Heart right ventricle (tissue), 16 donors: ENCODE measurements around the gene TBXAS1. TPM values are rescaled to one million over a fixed set of nuclear protein-coding genes. Genes with fewer than 3 reads are reported as not detected.

Experiments
- ATAC-seq, 8 donors: fragments of 200-7000 bp; cut with Tn5 transposase; one replicate each; pipeline ENCODE4 v1.9.1; 2020; ENCODE audit warnings: mild to moderate bottlenecking in 8 of 8, moderate library complexity in 8 of 8, moderate number of reproducible peaks in 1 of 8
- DNase-seq, 2 donors: peaks; one replicate each; pipeline ENCODE4 v3.0.0-alpha.2; 2020
- H3K27ac ChIP-seq, 10 donors: fragments of 200-600 bp; sonication (generic) in 2 of 10; one replicate each; pipeline versions ENCODE4 v1.5.0 to v1.8.0; 2020 to 2022; ENCODE audit warnings: mild to moderate bottlenecking in 3 of 10
- H3K27me3 ChIP-seq, 7 donors: fragments of 200-600 bp; one replicate each; pipeline ENCODE4 v1.8.0; 2021 to 2022; ENCODE audit warnings: mild to moderate bottlenecking in 2 of 7
- H3K36me3 ChIP-seq, 9 donors: fragments of 200-600 bp; sonication (generic) in 1 of 9; one replicate each; pipeline versions ENCODE4 v1.5.0 to v1.8.0; 2020 to 2022; ENCODE audit warnings: mild to moderate bottlenecking in 2 of 9
- H3K4me1 ChIP-seq, 9 donors: fragments of 200-600 bp; sonication (generic) in 1 of 9; one replicate each; pipeline versions ENCODE4 v1.5.0 to v1.8.0; 2020 to 2022; ENCODE audit warnings: mild to moderate bottlenecking in 4 of 9
- H3K4me3 ChIP-seq, 10 donors: fragments of 200-600 bp; sonication (generic) in 2 of 10; one replicate each; pipeline versions ENCODE4 v1.5.0 to v1.8.0; 2020 to 2022; ENCODE audit warnings: mild to moderate bottlenecking in 7 of 10, moderate library complexity in 2 of 10
- H3K9me3 ChIP-seq, 11 donors: fragments of 200-600 bp in 10 of 11; sonication (generic) in 2 of 11; one replicate each; pipeline versions ENCODE4 v1.5.0 to v1.8.0; 2013 to 2022; ENCODE audit warnings: mild to moderate bottlenecking in 2 of 11, control low read depth in 1 of 11, moderate library complexity in 1 of 11
- WGBS, 2 donors: extraction: QIAGEN DNeasy Blood & Tissue Kit; methylation state at CpG; one replicate each; pipeline ENCODE4 v1.1.7; 2013; ENCODE audit warnings: inconsistent platforms in 1 of 2; 5-methylcytosine and 5-hydroxymethylcytosine counted together
- intact Hi-C, 10 donors: fragments of 100-400 bp; cut with DNase I; formaldehyde crosslinking; loops; one replicate each; pipeline versions ENCODE4 v1.11.1 to v1.14.2; 2022
- polyA plus RNA-seq, 2 donors: library from polyadenylated mRNA; stranded (reverse); fragments of 200-250 nt; gene quantifications; one replicate each; pipeline ENCODE4 v1.2.3, GENCODE V29; 2013
- total RNA-seq, 10 donors: library from RNA; stranded (reverse); fragmentation: NEBNext Ultra II Directional in 3 of 10; extraction: Animal tissue kit (Norgen Biotek cat#: 25700) in 3 of 10; gene quantifications; one replicate each; pipeline versions ENCODE4 v1.2.1 to v1.2.4, GENCODE V29; 2021 to 2023
- TF ChIP-seq, protein P1 (sequence below), 9 donors: fragments of 200-600 bp; sonication (generic) in 2 of 9; IDR thresholded peaks; one replicate each; pipeline versions ENCODE4 v1.5.0 to v1.8.0; 2021 to 2022; ENCODE audit warnings: antibody characterized with exemption in 9 of 9, mild to moderate bottlenecking in 5 of 9, moderate library complexity in 1 of 9
- donor health status: Arrhythmogenic right ventricular cardiomyopathy.
- donor health status: ischemic (EF 13 %, LVEDD 7.1; RV severe dilation, severe dysfunction).
- donor health status: healthy with polysubstance abuse.
- donor health status: DM: no; HTN: yes; CAD: no.
- donor health status: DM: no; HTN: no; CAD: no.
- donor health status: ischemic (EF 25% LVEDD 6.9; RV normal size, moderate dysfunction).
- donor health status: ischemic (EF 25% LVEDD 5.7; RV mildly dilated, moderate dysfunction).
- donor health status: healthy.
- donor health status: DM: yes; HTN: yes; CAD: no.
- donor health status: Ischemic cardiomyopathy.
- donor health status: ischemic (EF 35%, LVEDD 5.7; RV mildly dilated, moderate dysfunction).
- donor health status: nonischemic (EF 11% LVEDD 7.7; RV severe dilation, severe dysfunction).
- donor health status: DM: yes; HTN: yes; CAD: no.
- donor health status: PGD.
- donor health status: ischemic (EF 29% LVEDD 5.4; RV normal size, mild dysfunction).
- donor health status: nonischemic (EF 23%, LVEDD 6.1; RV moderate dilation, normal function).

Gene TBXAS1
- total and polyA plus RNA-seq, 12 donors: 1.7 to 17.7 (median 3.7) TPM

DNA sequence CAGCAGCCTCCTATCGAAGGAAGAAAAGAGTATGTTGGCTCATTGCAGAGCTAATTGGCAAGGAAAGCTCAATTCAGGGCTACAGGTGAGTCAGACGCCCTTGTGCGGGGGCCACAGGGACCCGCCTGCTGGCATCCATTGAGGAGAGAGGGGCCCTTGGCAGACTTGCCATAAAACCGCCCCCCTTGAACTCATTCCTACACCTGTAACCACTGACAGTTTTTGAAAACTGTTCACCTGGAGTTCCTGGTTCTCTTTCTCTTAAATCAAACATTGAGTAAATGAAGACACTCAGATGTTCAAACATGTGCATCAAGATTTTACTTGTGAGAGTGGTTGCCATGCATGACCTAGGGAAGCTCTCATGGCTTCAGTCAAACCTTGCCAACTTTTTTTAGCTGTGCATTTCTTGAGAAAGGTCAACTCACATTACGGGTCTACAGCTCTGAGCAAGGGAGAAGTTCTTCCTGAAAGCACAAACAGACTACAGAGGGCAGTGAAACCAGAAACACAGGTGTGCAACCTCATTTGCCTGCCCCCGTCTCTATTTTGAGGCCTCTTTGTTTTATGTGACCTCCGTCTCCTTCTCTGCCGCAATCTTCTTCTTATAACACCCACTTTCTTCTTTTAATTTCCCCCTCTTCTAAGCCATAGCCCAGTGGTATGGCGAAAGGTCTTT, 87.8 kb downstream of the TBXAS1 start:
- H3K36me3 ChIP-seq: peaks cover 0 to 42% (median 0%) of the 10 kb centered on the region in 9 donors
- TF ChIP-seq, protein P1, sequence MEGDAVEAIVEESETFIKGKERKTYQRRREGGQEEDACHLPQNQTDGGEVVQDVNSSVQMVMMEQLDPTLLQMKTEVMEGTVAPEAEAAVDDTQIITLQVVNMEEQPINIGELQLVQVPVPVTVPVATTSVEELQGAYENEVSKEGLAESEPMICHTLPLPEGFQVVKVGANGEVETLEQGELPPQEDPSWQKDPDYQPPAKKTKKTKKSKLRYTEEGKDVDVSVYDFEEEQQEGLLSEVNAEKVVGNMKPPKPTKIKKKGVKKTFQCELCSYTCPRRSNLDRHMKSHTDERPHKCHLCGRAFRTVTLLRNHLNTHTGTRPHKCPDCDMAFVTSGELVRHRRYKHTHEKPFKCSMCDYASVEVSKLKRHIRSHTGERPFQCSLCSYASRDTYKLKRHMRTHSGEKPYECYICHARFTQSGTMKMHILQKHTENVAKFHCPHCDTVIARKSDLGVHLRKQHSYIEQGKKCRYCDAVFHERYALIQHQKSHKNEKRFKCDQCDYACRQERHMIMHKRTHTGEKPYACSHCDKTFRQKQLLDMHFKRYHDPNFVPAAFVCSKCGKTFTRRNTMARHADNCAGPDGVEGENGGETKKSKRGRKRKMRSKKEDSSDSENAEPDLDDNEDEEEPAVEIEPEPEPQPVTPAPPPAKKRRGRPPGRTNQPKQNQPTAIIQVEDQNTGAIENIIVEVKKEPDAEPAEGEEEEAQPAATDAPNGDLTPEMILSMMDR (IDR thresholded peaks at IDR 0.05): no peak
- H3K27me3 ChIP-seq: no peaks in the 10 kb centered on the region
- no peak overlapping the region for H3K27ac ChIP-seq
- intact Hi-C loops: no loop called here
- no peak overlapping the region for H3K4me3 ChIP-seq
- WGBS, 2 donors: 90 to 94% methylated on average over 10 of the region's 10 CpGs
- ATAC-seq (no peak), DNase-seq (no peak)
- peaks cover 0 to 54% (median 25%) of the 10 kb centered on the region in 9 donors for H3K4me1 ChIP-seq
- no peaks in the 10 kb centered on the region for H3K9me3 ChIP-seq

DNA sequence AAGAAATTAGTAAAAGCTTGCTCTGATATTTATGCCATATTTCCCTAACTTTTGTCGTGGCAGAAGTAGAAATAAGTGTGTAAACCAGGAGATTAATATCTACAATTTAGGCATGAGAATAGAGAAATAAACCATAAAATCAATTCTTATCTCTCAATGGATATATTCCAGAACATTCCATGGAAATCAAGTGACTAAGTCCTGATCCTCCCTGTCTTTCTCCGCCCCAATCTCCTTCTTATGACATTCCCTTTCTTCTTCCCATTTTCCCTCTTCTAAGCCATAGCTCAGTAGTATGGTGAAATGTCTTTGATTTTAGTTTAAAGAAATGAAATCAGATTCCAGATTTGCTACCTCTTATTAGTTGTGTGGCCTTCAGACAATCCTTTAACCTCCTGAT, 88.8 kb downstream of the TBXAS1 start:
- DNase-seq (no peak), ATAC-seq (no peak)
- peak overlapping the region in 7 of 10 donors; percentile 18 to 66 (median 33) for H3K27ac ChIP-seq
- H3K4me3 ChIP-seq: no peak overlapping the region
- 89 to 91% methylated on average over 2 of the region's 2 CpGs for WGBS, 2 donors
- TF ChIP-seq, protein P1 (IDR thresholded peaks at IDR 0.05): no peak
- peaks cover 0 to 54% (median 25%) of the 10 kb centered on the region in 9 donors for H3K4me1 ChIP-seq
- intact Hi-C loops: no loop called here
- peaks cover 0 to 32% (median 0%) of the 10 kb centered on the region in 9 donors for H3K36me3 ChIP-seq
- H3K27me3 ChIP-seq: no peaks in the 10 kb centered on the region
- H3K9me3 ChIP-seq: no peaks in the 10 kb centered on the region

DNA sequence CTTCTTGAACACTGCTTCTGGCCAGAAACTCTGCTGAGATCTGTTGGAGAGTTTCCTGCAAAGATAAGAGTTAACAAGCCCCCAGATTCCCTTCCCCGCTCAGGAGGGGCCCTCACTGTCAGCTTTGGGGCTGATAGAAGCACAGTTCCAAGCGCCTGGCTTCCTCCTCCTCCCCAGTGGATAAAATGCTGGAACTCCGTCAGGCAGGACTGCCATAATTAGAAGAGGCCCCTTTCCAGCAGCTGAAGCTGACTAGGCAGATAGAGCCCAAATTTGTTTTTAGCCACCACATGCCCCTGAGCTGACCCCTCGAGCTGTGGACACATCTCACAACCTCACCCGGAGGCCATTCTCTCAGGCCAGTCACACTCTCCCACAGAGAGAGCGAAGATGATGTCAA, 89.4 kb downstream of the TBXAS1 start:
- H3K9me3 ChIP-seq: no peaks in the 10 kb centered on the region
- TF ChIP-seq, protein P1 (IDR thresholded peaks at IDR 0.05): peak in 1 of 9 donors; percentile 9
- peaks cover 0 to 26% (median 0%) of the 10 kb centered on the region in 9 donors for H3K36me3 ChIP-seq
- H3K27ac ChIP-seq: peak overlapping the region in 8 of 10 donors; percentile 14 to 66 (median 26)
- H3K4me1 ChIP-seq: peaks cover 0 to 54% (median 25%) of the 10 kb centered on the region in 9 donors
- ATAC-seq (peak; percentile 67 to 87 (median 82)), DNase-seq (peak; percentile 28 to 44)
- no peaks in the 10 kb centered on the region for H3K27me3 ChIP-seq
- WGBS, 2 donors: 13 to 24% methylated on average over 6 of the region's 6 CpGs
- H3K4me3 ChIP-seq: no peak overlapping the region
- intact Hi-C loops: no loop called here

DNA sequence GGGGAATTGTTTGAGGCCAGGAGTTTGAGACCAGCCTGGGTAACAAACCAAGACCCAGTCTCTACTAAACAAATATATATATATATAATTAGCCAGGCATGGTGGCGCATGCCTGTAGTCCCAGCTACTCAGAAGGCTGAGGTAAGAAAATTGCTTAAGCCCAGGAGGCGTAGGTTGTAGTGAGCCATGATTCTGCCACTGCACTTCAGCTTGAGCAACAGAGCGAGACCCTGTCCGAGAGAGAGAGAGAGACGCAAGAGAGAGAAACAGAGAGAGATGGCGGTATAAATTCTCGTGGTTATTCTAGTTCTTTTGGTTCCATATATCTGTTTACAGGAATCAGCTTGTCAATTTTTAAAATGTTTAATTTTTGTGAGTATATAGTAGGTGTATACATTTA, 94.0 kb downstream of the TBXAS1 start:
- Histone ChIP-seq H3K4me1 (peaks cover 0 to 16% (median 14%) of the 10 kb centered on the region in 9 donors), H3K27me3 (no peaks in the 10 kb centered on the region), H3K36me3 (peaks cover 0 to 7% (median 0%) of the 10 kb centered on the region in 9 donors), H3K27ac (no peak overlapping the region), H3K9me3 (peaks cover 0 to 8% (median 0%) of the 10 kb centered on the region in 11 donors), H3K4me3 (no peak overlapping the region)
- no peak for ATAC-seq
- 90 to 91% methylated on average over 7 of the region's 7 CpGs for WGBS, 2 donors
- TF ChIP-seq, protein P1 (IDR thresholded peaks at IDR 0.05): no peak
- intact Hi-C loops: no loop called here
- DNase-seq: no peak
